Gastroesophageal sphincter (tissue), 3 donors: ENCODE data around the gene CAMK2B.

Source experiments
- CTCF ChIP-seq, 4 experiments: fragments of 200-600 bp in 2 of 4; fragments of 450-650 bp in 2 of 4; sonication (generic) in 1 of 4; IDR thresholded peaks; one replicate each; pipeline ENCODE4 v1.5.1; 2017 to 2019; ENCODE audit warnings: antibody characterized with exemption in 4 of 4, mild to moderate bottlenecking in 2 of 4, moderate library complexity in 2 of 4
- EP300 ChIP-seq: sonication (generic); formaldehyde crosslinking; IDR thresholded peaks from one replicate; pipeline ENCODE4 v1.6.1; 2017; ENCODE audit warnings: antibody characterized with exemption, mild to moderate bottlenecking
- POLR2A ChIP-seq, 2 donors: fragments of 450-650 bp; IDR thresholded peaks; one replicate each; pipeline ENCODE4 v1.6.1; 2017; ENCODE audit warnings: antibody characterized with exemption in 2 of 2, mild to moderate bottlenecking in 2 of 2, moderate library complexity in 1 of 2
- POLR2AphosphoS5 ChIP-seq: sonication (generic); formaldehyde crosslinking; IDR thresholded peaks from one replicate; pipeline ENCODE4 v1.6.1; 2017; ENCODE audit warnings: antibody characterized with exemption

DNA sequence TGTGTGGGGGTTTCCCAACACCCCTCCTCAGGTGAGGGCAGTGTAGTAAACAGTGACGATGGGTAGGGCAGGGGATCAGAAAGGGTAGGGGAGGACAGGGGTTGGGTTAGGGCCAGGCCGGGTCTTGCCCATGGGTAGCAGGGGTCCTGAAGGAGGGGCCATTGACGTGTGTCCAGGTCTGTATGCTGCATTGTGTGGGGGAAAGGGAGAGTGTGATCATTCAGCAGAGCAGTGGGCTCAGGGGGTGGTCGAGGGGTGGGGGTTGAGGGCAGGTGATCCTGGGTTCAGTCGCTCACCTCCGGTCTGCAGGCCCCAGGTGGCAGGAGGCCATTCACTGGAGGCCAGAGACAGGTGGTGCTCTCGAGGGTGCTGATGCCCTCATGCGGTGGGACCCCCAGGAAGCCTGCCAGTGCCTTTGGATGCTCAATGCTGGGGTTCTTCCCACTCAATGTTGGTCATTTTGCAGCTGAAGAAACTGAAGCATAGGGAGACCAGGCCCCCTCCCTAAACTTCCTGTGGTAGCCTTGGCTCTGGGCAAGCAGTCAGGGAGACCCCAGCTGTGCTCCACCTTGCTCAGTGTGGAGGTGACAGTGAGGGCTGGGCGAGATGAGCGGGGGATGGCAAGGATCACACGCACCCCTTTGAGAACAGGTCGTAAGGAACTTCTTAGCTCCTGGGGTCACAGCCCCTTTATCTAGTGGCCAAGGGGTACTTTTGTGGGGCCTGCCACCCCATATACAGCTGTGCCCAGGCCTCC, 48.8 kb upstream of the CAMK2B start:
- TF ChIP-seq CTCF (IDR thresholded peaks at IDR 0.05) (no peak), EP300 (no peak), POLR2A (IDR thresholded peaks at IDR 0.05) (no peak), POLR2AphosphoS5 (no peak)
